Measurements from ENCODE around the gene CRYAA. TPM values are rescaled to one million over a fixed set of nuclear protein-coding genes. Genes with fewer than 3 reads are reported as not detected.

The CRYAA gene
- total RNA-seq, 1 experiment from 2014 or later: not detected

- intact Hi-C loops (cut with micrococcal nuclease; ENCODE audit: unreplicated experiment): no loop called here
- CTCF ChIA-PET: no interaction called here
- Mint-ChIP-seq H3K9me3 (ENCODE audit: low read depth, unreplicated experiment) (no peaks in the 10 kb centered on the region), H3K36me3 (ENCODE audit: insufficient read depth, unreplicated experiment) (peaks cover 5% of the 10 kb centered on the region), H3K4me1 (ENCODE audit: low read depth, unreplicated experiment) (peaks cover 20% of the 10 kb centered on the region), H3K27ac (ENCODE audit: unreplicated experiment) (peak overlapping the region; percentile 56), H3K4me3 (ENCODE audit: low read depth, unreplicated experiment) (peak overlapping the region; percentile 44), H3K27me3 (ENCODE audit: unreplicated experiment) (no peaks in the 10 kb centered on the region)
- no TSS peak for BruUV-seq (replicated peaks)
- DNase-seq: no peak
- TF ChIP-seq CTCF (IDR thresholded peaks at IDR 0.05; ENCODE audit: unreplicated experiment): no peak
These were observed 42.9 kb downstream of the CRYAA start for GRCh38 chr21:43211760-43212115.

Other genes starting within 250 kb of the CRYAA start
- gene ERVH48-1, start 243.4 kb upstream of the CRYAA start, total RNA-seq (2022): not detected in 2 replicates
- gene PKNOX1, start 194.4 kb upstream of the CRYAA start, total RNA-seq (2022): 8.0 and 10.1 TPM in 2 replicates
- 109 and 124 TPM in 2 replicates for gene CBS, start 93.2 kb upstream of the CRYAA start, total RNA-seq (2022)
- gene U2AF1, start 61.4 kb upstream of the CRYAA start, total RNA-seq (2022): 22.9 and 24.1 TPM in 2 replicates

Measured in Calu3 (cell line).